HG03521 (cell line): Measurements from ENCODE around the gene TRIM50.
"Not testable (repeated sequence)": the region's sequence is repeated elsewhere in the genome, so short reads cannot be mapped to it uniquely, and the experiment has no call there.

Experiments
- ATAC-seq: cut with Tn5 transposase; IDR thresholded peaks from one replicate; pipeline ENCODE4 v1.9.1; 2021; ENCODE audit warnings: mild to moderate bottlenecking, moderate library complexity; ENCODE audit not compliant: unreplicated experiment

TRIM50 gene

GRCh38 chr7:73327922-73328321 lies at the start of gene TRIM50, which contains the start of gene FKBP6:
Gene TRIM50 (minus strand): TSS chr7:73328082. CDS start chr7:73324787, 3,295 bp downstream.
Gene FKBP6 (plus strand): TSS chr7:73328161. CDS start chr7:73328429, 268 bp downstream.
- not testable (repeated sequence) for ATAC-seq

GRCh38 chr7:73376671-73377412 lies 49.0 kb upstream of the TRIM50 start:
- no peak for ATAC-seq

DNA sequence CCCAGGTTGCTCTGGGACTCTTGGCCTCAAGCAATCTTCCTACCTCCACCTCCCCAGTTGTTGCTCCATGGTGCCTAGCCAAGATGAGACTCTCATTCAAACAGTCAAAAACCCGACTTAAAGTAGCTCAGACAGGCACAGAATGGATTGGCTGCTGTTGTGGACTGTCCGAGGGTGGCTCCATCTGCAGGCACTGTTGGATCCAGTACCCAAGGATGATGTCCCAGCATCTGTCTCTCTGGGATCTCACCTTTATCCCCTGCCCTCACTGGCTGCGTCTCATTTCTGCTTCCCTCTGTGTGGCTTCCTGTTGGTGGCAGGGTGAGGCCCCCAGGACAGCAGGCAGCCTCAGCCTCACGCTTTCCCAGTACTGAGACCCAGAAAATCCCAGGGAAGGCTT lies 48.4 kb upstream of the TRIM50 start:
- not testable (repeated sequence) for ATAC-seq

DNA sequence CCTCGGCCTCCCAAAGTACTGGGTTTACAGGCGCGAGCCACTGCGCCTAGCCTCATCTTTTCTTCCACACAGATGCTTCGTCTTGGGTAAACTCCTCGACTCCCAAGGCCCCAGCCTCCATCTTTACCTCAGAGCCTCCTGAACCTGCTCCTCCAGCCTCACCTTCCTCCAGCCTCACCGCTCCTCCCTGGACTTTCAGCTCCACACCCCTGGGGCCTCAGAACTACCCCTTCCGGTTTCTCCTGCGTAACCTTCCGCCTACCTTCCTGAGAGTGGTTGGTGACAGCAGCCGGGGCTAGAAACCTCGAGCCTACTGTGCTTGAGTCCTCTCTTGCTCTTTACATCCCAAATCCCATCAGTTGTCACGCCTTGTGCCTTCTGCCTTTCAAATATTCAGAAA lies 45.9 kb upstream of the TRIM50 start:
- ATAC-seq = no peak

DNA sequence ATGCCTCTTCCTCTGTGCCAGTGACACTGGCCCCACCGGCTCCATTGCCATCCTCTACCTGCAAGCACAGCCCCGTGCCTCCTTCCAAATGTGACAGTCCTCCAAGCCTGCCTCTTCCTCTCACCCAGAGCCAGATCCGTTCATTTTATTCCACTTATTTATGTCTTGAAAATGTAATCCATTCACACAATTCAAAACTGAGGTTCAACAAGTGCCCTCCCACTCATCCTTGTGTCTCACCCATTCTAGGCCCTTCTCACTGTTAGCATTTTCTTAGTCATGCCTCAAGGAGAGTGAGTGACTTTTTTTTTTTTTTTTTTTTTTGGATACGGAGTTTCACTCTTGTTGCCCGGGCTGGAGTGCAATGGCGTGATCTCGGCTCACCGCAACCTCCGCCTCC lies 41.7 kb upstream of the TRIM50 start:
- no peak for ATAC-seq

- ATAC-seq = no peak
Measured at GRCh38 chr7:73369009-73369408, 41.1 kb upstream of the TRIM50 start.

- ATAC-seq = no peak
Measured at GRCh38 chr7:73366990-73367389, 39.1 kb upstream of the TRIM50 start.

- no peak for ATAC-seq
Measured at GRCh38 chr7:73366127-73366526, 38.2 kb upstream of the TRIM50 start.

- no peak for ATAC-seq
Measured at GRCh38 chr7:73364006-73364728, 36.3 kb upstream of the TRIM50 start.

GRCh38 chr7:73363225-73364005 lies 35.5 kb upstream of the TRIM50 start:
- no peak for ATAC-seq

DNA sequence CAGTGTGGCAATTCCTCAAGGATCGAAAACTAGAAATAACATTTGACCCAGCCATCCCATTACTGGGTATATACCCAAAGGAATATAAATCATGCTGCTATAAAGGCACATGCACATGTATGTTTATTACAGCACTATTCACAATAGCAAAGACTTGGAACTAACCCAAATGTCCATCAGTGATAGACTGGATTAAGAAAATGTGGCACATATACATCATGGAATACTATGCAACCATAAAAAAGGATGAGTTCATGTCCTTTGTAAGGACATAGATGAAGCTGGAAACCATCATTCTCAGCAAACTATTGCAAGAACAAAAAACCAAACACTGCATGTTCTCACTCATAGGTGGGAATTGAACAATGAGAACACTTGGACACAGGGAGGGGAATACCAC lies 32.7 kb upstream of the TRIM50 start:
- not testable (repeated sequence) for ATAC-seq

GRCh38 chr7:73359746-73360375 lies 32.0 kb upstream of the TRIM50 start:
- ATAC-seq = no peak

- no peak for ATAC-seq
Measured at GRCh38 chr7:73359306-73359705, 31.4 kb upstream of the TRIM50 start.

DNA sequence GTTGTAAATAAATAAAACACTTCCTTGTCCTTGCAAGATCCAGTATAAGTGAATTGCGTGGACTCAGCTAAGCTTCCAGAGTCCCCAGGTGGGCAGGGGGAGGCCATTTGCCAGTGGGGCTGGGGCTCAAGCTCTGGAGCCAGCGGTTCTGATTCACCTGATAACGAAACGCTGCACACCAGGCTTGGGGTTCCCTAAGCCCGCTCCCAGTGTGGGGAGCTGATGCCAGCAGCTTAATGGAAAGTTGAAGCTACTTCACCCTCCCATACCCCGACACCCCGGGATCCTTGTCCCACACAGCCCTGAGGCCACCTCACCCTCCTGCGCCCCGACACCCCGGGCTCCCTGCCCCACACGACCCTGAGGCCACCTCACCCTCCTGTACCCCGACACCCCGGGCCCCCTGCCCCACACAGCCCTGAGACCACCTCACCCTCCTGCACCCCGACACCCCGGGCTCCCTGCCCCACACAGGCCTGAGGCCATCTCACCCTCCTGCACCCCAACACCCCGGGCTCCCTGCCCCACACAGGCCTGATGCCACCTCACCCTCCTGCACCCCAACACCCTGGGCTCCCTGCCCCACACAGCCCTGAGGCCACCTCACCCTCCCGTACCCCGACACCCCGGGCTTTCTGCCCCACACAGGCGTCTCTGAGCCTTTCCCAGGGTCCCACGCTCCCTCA lies 30.9 kb upstream of the TRIM50 start:
- no peak for ATAC-seq

- no peak for ATAC-seq
Measured at GRCh38 chr7:73356159-73356558, 28.3 kb upstream of the TRIM50 start.

- ATAC-seq = no peak
Measured at GRCh38 chr7:73354821-73355220, 26.9 kb upstream of the TRIM50 start.

DNA sequence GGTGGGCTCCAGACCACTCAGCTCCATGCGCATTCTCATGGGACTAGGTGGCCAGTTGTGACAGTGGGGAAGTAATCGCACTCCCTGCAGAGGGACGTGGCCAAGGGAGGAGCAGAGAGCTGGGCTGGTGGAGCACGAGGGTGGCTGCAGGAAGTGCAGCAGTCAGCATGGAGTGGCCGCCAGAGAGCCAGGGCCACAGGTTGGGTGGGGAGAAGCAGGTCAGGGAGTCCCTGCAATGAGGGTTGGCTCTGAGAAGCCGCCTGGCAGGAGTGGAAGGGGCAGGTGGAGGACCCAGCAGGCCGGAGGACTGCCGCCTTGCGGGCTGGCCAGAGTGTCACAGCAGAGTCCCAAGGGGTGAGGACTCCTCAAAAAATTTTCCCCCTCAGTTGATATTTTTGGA lies 26.3 kb upstream of the TRIM50 start:
- no peak for ATAC-seq

DNA sequence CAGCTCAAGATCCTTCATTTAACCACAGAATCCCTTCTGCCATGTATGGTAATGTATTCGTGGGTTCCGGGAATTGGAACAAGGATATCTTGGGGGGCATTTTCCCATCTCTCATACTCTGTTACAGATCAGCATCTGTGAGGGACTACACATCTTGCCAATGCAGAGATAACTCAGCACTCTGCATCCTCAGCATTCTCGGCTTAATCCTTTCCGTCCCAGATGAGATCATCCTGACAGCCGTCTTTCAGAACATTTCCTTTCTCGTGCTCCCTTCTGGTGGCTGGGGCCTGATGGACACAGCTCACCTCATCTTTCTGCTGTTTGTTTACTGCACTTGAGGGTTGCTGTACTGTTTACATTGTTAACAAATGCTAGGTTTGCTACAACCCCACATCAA lies 25.4 kb upstream of the TRIM50 start:
- no peak for ATAC-seq

- ATAC-seq = no peak
Measured at GRCh38 chr7:73352784-73353183, 24.9 kb upstream of the TRIM50 start.

DNA sequence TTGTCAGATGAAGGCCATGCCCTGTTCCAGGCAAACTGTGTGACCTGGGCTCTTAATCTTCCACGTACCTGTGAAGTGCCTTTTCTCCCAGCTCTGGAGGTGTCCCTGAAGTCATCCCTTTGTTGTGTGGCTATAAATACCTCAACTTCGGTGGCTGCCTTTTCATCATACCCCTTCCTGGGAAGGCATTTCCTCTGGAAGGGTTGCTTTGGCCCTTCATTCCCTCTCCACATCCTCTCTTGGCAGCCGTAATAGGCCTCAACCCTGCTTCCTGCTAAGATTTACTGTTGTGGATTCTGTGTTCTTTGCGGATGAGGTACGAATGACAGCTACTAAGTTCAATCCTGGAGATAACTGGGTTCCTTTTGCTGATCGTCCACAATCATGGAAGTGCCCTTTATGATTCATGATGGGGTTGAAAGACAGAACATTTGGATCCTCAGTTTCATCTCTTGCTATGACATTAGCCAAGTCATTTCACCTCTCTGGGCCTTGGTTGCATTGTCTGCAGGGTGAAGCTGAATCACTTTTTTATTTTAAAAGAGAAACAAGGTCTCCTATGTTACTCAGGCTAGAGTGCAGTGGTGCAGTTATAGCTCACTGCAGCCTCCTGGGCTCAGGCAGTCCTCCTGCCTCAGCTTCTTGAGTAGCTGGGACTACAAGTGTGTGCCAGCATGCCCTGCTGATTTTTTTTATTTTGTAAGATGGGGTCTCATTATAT lies 23.7 kb upstream of the TRIM50 start:
- no peak for ATAC-seq
